ENCODE measurements around the gene MRPL40. TPM values are rescaled to one million over a fixed set of nuclear protein-coding genes. Genes with fewer than 3 reads are reported as not detected.

Gene MRPL40
- total and polyA plus RNA-seq, 2 donors (not counting 3 experiments of a cell fraction or from before 2014, with no cell fraction given): 17.5 to 27.4 TPM

DNA sequence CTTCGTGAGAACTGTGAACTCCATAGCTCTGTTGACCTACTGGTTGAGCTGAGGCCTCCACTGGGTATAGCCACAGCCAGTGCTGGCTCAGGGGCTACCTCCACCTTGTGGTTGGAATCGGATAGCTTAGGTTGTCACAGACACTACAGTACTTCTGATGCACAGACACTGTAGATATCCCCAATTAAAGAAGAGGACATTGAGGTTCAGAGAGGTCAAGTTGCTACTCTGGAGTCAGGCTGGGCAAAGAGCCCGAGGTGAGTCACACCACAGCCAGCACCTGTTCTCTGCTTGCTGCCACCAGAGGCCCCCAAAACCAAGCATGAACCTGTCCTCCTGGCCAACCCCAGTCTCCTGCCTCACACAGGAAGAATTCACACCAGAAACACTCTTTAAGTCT lies 41.2 kb downstream of the MRPL40 start:
- ChIA-PET CTCF (interaction anchor here (0.9 to 4.9 kb wide), 8 partner anchors 9 to 173 kb away, joined by 3 to 38 read pairs (median 6); no protein-coding TSS in a partner anchor), POLR2A (no interaction called here)
- Histone ChIP-seq H3K9ac (replicated peaks; ENCODE audit: extremely low read depth, insufficient read depth, low read length) (no peak overlapping the region), H3K9me3 (replicated peaks; ENCODE audit: control insufficient read depth, insufficient read depth, low read length) (no peaks in the 10 kb centered on the region), H3K9me1 (replicated peaks; ENCODE audit: control insufficient read depth, extremely low read depth, insufficient read depth, low read length) (no peaks in the 10 kb centered on the region), H3K27ac (ENCODE audit: insufficient read depth, low read depth, low read length) (no peak overlapping the region), H3K4me1 (ENCODE audit: control insufficient read depth, extremely low read depth, insufficient read depth, low read length) (peaks cover 11% of the 10 kb centered on the region), H3K4me2 (ENCODE audit: insufficient read depth, low read length) (no peak overlapping the region), H3K27me3 (ENCODE audit: control insufficient read depth in 2 of 2, insufficient read depth in 2 of 2, low read length in 2 of 2) (no peaks in the 10 kb centered on the region), H2AFZ (ENCODE audit: low read depth, low read length) (no peak overlapping the region), H3K4me3 (replicated peaks in 1 of 3; ENCODE audit: insufficient read depth in 1 of 3, low read depth in 1 of 3, low read length in 3 of 3) (no peak overlapping the region), H3K36me3 (ENCODE audit: control insufficient read depth in 2 of 2, extremely low read depth in 1 of 2, insufficient read depth in 2 of 2, low read length in 2 of 2) (peaks cover 33 to 48% of the 10 kb centered on the region in 2 experiments), H4K20me1 (replicated peaks; ENCODE audit: control insufficient read depth, extremely low read depth, insufficient read depth, low read length) (no peaks in the 10 kb centered on the region), H3K79me2 (ENCODE audit: control insufficient read depth, insufficient read depth, low read length) (peaks cover 52% of the 10 kb centered on the region)
- no TSS peak for BruUV-seq (replicated peaks)
- DNase-seq (ENCODE audit: low read depth, low spot score) (no peak), FAIRE-seq (no peak)
- intact Hi-C loops (cut with micrococcal nuclease): loop anchor here (10.0 kb wide), 1 partner anchor 241 kb away; the partner anchor contains the start of gene SEPTIN5
- dilution Hi-C loops (cut with MboI; ENCODE audit: extremely low pct_ligation_motif_present, low sequenced_read_pairs): no loop called here
- TF ChIP-seq, protein P1, sequence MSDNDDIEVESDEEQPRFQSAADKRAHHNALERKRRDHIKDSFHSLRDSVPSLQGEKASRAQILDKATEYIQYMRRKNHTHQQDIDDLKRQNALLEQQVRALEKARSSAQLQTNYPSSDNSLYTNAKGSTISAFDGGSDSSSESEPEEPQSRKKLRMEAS (IDR thresholded peaks at IDR 0.05; ENCODE audit: insufficient read depth, insufficient read length): no peak
- TF ChIP-seq FOS (IDR thresholded peaks at IDR 0.05; ENCODE audit: borderline replicate concordance, insufficient read depth, low read length) (no peak), EZH2 (IDR thresholded peaks at IDR 0.05; ENCODE audit: borderline replicate concordance, low read depth, low read length, severe bottlenecking) (no peak), JUN (IDR thresholded peaks at IDR 0.05; ENCODE audit: borderline replicate concordance, insufficient read depth, insufficient read length, low read depth) (no peak)

DNA sequence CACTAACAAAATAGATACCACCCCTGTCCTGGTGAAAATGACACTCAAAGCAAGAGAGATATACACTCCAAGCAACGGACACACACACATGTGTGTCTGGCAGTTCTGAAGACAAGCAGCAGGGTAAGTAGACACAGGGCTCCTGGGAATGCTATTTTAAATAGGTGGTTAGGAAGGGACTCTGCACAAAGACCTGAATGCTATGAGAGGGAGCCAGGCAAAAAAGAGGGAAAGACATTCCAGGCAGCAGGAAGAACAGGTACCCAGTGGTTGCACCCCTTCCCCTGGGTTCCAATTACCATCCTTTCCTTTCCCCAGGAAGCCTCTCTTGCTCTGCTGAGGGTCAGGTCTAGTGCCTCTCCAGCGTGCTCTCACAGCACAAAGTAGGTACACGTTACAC lies 43.7 kb downstream of the MRPL40 start:
- no peak for TF ChIP-seq JUN (IDR thresholded peaks at IDR 0.05; ENCODE audit: borderline replicate concordance, insufficient read depth, insufficient read length, low read depth)
- no peak for TF ChIP-seq MYC (IDR thresholded peaks at IDR 0.05; ENCODE audit: low read depth, low read length)
- TF ChIP-seq, protein P2, sequence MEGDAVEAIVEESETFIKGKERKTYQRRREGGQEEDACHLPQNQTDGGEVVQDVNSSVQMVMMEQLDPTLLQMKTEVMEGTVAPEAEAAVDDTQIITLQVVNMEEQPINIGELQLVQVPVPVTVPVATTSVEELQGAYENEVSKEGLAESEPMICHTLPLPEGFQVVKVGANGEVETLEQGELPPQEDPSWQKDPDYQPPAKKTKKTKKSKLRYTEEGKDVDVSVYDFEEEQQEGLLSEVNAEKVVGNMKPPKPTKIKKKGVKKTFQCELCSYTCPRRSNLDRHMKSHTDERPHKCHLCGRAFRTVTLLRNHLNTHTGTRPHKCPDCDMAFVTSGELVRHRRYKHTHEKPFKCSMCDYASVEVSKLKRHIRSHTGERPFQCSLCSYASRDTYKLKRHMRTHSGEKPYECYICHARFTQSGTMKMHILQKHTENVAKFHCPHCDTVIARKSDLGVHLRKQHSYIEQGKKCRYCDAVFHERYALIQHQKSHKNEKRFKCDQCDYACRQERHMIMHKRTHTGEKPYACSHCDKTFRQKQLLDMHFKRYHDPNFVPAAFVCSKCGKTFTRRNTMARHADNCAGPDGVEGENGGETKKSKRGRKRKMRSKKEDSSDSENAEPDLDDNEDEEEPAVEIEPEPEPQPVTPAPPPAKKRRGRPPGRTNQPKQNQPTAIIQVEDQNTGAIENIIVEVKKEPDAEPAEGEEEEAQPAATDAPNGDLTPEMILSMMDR (IDR thresholded peaks at IDR 0.05; ENCODE audit: extremely low read depth in 1 of 2, insufficient read depth in 1 of 2, low read depth in 1 of 2, low read length in 2 of 2): no peak
- H2AFZ ChIP-seq (ENCODE audit: low read depth, low read length): no peak overlapping the region
- H3K27me3 ChIP-seq (ENCODE audit: control insufficient read depth in 2 of 2, insufficient read depth in 2 of 2, low read length in 2 of 2): no peaks in the 10 kb centered on the region
- peaks cover 61% of the 10 kb centered on the region for H3K79me2 ChIP-seq (ENCODE audit: control insufficient read depth, insufficient read depth, low read length)
- CTCF ChIA-PET: no interaction called here
- no peak for DNase-seq (ENCODE audit: low read depth, low spot score)
- H3K9ac ChIP-seq (replicated peaks; ENCODE audit: extremely low read depth, insufficient read depth, low read length): no peak overlapping the region
- H3K4me3 ChIP-seq (replicated peaks in 1 of 3; ENCODE audit: insufficient read depth in 1 of 3, low read depth in 1 of 3, low read length in 3 of 3): no peak overlapping the region
- no TSS peak for BruUV-seq (replicated peaks)
- H3K9me3 ChIP-seq (replicated peaks; ENCODE audit: control insufficient read depth, insufficient read depth, low read length): no peaks in the 10 kb centered on the region
- intact Hi-C loops (cut with micrococcal nuclease): loop anchor here (10.0 kb wide), 1 partner anchor 239 kb away; the partner anchor contains the start of gene SEPTIN5
- H3K9me1 ChIP-seq (replicated peaks; ENCODE audit: control insufficient read depth, extremely low read depth, insufficient read depth, low read length): no peaks in the 10 kb centered on the region
- dilution Hi-C loops (cut with MboI; ENCODE audit: extremely low pct_ligation_motif_present, low sequenced_read_pairs): no loop called here
- no peak for FAIRE-seq
- peaks cover 21 to 27% of the 10 kb centered on the region in 2 experiments for H3K36me3 ChIP-seq (ENCODE audit: control insufficient read depth in 2 of 2, extremely low read depth in 1 of 2, insufficient read depth in 2 of 2, low read length in 2 of 2)
- H4K20me1 ChIP-seq (replicated peaks; ENCODE audit: control insufficient read depth, extremely low read depth, insufficient read depth, low read length): no peaks in the 10 kb centered on the region
- POLR2A ChIA-PET: no interaction called here
- H3K27ac ChIP-seq (ENCODE audit: insufficient read depth, low read depth, low read length): no peak overlapping the region
- no peak overlapping the region for H3K4me2 ChIP-seq (ENCODE audit: insufficient read depth, low read length)
- peaks cover 22% of the 10 kb centered on the region for H3K4me1 ChIP-seq (ENCODE audit: control insufficient read depth, extremely low read depth, insufficient read depth, low read length)

All from endothelial cell of umbilical vein (primary cell).